SHP77 treated with DMSO at 0.1 percent for 48 hours (cell line): ENCODE results near the gene PDLIM3.
"Not testable (repeated sequence)": the region's sequence is repeated elsewhere in the genome, so short reads cannot be mapped to it uniquely, and the experiment has no call there.

Source experiments
- DNase-seq: peaks from one replicate; lab custom pipeline; 2025; lab: John Stamatoyannopoulos, UW

The PDLIM3 gene

DNA sequence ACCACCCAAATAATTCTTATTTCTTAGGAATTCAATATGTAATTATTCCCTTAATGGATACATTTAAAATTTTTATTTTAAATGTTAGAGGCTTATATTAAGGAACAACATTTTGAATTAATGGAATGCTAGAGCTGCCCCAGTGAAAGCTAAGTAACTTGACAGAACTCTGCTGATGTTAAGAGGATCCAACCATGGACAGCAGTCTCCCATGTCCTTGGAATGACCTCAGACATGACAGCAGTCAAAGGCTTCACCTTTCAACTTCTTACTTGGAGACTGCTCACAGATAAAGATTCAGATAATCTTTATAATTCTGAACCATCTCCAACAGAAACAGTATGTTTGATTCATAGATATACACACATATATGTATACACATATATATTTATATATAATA is 17.2 kb downstream of the PDLIM3 start:
- no peak for DNase-seq

DNA sequence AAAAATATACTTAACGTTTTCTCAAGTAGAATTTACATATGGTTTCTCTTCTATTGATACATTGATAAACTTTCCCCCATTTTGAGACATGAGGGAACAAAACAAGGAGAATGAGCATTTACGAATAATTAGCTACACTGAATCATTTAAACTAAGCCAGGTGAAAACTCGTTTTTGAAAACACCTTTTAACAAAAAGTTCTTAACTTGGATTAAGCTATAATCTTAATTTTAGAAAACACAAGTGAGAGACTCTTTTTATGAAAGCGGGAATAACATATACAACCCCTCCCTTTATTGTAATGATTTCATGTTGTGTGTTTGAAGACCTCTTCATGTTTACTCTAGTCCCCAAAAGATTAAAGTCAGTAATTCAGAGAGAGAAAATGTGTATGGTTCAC is 20.1 kb downstream of the PDLIM3 start:
- no peak for DNase-seq

DNA sequence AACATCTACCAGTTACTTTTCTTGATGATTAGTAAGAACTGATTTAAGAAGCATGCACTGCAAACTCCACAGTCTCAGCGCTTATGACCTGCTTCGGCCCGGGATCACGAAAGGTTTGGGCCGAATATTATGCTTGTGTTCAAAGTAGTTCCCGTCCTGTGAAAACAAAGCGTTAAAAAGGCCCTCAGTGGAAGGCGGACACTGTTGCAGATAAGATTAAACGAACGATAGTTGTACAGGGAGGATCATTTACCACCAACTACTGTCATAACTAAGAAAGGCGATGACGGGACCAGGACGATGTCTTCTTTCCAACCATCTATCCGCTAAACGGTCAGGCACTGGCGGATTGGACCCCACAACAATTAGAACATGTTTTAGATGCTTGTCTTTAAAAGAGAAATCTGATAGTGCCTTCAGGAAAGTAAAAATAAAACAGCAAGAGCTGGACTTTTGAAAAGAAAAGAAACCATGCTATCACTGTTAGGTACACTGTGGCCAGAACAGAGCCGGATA is 21.1 kb downstream of the PDLIM3 start:
- DNase-seq: no peak

DNA sequence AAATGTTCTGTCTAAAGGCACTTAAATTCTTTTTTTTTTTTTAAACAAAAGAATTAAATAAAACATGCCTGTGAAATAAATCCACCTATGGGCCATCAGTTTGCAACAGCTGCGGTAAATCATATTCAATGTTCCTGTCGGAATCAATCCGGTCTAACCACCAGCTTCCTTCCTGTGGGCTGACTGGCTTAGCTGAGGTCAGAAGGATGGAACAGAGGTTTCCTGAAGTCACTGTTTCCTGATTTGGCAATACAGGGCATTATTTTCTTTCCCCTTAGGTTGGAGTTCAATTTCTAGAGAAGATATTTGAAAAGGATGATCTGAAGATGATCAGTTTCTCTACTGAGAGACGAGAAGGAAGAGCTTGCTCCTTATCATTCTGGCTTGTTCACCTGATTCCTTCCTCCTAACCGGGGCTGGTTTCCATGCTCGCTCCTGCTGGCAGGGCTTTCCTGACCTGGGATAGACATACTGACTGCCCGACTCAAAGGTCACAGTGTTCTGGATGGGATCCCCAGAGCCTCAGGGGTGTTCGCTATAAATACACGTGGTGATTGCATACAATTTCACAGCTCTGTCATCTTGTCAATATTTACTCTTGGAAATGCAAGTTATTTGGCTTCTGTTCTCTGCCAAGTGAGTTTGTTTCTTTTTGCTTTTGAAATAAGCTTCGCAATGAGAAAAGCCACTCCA is 21.7 kb downstream of the PDLIM3 start:
- DNase-seq: no peak

DNA sequence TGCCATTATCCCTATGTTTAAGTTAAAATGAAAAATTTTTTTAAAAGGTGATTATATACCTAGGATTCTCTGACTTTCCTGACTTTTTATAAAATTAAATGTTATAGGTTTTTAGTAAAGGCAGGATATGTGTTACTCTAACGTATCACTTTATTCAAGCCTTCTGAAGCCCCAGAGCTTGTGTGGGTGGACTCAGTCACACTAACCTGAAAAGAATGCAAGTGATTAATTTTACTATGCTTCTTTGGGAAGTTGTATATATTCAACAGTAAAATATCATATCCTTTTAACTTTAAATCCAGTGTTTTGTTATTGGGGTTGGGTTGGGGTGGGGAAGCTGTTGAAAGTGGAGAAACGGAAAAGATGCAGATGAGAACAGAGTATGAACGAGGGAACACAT is 22.8 kb downstream of the PDLIM3 start:
- no peak for DNase-seq

DNA sequence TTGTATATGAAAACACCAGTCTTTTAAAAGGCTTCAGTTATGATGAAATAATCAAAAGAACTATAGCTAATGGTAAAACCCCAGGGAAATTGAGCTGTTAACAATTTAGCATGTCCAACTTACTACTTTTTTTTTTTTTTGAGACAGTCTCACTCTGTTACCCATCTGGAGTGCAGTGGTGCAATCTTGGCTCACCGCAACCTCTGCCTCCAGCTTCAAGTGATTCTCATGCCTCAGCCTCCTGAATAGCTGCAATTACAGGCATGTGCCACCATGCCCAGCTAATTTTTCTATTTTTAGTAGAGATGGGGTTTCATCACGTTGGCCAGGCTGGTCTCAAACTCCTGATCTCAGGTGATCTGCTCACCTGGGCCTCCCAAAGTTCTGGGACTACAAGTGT is 24.1 kb downstream of the PDLIM3 start:
- DNase-seq: not testable (repeated sequence)

DNA sequence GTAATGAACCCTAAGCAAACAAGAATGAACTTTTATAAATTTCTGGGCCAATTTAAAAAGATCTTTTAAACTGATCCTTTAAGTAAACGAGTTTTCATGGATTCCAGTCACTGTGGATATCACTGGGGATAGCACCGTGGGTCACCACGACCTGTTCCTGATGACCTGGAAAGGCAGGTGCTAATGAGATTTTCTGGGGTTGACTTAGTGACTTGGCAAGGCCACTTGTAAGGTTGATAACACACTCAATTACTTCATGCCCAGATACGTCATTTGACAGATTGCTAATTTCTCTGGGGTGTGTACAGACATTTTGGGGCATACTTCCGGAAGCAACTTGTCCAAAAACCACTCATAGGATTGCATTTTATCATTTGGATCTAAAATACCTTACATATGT is 24.5 kb downstream of the PDLIM3 start:
- no peak for DNase-seq

DNA sequence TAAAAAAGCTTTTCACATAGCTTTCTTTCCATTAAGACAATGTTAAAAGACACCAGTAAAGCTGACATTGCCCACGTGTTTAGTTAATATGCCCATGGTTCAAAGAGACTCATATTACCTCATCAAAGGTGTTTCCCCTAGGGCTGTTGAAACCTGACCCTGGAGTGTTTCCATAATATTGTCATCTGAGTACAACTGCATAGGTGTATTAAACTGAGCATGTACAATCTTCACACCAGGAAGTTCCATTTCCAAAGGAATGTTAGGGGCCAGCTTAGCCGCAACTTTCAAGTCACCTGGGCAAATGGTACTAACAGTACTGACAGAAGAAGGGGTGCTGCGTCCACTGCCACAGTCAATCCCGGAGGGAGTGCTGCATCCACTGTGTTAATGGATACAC is 27.1 kb downstream of the PDLIM3 start:
- DNase-seq: no peak

DNA sequence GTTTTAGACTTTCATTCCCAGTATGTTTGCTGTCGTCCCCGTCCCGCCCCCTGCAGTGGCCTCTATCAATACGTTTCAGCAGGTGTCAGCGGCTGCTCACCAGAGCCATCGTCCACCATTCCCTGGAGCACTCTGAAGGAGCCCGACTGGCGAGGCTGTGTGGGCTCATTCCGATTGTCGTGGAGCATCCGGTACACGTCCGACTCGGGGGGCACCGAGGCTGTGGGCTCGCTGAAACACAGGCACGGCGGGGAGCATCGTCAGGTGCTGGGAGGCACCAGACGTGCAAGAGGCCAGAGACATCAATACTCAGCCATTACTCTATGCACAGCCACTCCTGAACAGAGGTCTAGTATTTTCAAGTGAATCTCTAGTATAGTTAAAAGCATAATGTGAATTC is 28.9 kb downstream of the PDLIM3 start:
- DNase-seq: no peak

DNA sequence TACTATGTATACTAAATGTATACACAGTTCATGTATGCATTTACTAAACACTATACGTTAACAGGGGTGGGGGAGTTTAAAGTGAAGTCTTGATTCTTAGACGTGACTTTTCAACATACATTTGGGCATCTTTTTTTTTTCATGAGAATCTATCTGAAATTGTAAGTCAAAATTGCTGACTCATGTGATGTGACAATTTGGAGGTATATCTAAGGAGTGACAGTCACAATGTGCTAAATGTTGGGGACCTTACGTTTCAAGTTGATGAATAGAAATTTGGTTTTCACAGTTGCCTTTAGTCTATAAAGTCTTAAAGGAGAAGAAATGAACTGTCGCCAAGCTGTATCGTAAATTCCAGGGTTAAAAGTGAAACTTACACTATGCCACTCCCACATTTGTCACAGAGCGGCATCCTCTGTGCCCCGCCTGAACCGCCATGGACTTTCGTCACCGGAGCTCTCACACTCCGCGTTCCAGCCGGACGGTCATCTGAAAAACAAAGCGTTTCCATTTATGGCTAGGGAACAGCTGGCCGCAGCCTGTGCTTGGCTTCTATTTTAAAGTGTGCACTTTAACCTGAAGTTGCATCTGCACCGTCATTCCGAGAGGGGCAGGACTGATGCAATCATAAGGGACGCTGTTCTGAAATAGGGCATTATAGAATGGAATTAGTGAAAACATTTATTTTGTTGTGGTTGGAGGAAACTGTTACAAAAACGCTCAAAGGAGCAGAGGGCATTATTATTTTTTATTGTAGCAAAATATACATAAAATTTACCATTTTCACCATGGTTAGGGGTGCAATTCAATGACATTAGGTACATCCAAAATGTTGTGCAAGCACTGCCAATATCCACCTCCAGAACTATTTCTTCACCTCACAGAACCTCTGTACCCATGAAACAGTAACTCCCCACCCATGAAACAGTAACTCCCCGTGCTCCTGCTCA is 30.9 kb downstream of the PDLIM3 start:
- peak; percentile 74 for DNase-seq

DNA sequence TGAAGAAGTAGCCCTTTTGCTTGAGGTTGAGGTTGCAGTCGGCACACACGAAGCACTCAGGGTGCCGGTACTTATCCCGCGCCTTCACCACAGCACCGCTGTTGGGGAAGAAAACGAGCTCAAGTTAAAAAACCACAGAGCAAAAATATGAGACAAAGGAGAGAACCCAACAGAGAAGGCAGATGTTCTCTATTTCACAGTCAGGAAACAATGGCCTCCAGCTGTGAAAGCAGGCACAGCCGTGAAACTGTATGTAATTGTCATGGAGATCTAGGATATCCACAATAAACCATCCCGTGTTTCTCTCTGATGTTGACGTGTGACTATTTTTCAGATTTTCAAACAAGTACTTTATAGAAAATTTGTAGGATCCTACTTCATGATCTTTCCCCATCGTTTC is 32.9 kb downstream of the PDLIM3 start:
- DNase-seq: no peak

DNA sequence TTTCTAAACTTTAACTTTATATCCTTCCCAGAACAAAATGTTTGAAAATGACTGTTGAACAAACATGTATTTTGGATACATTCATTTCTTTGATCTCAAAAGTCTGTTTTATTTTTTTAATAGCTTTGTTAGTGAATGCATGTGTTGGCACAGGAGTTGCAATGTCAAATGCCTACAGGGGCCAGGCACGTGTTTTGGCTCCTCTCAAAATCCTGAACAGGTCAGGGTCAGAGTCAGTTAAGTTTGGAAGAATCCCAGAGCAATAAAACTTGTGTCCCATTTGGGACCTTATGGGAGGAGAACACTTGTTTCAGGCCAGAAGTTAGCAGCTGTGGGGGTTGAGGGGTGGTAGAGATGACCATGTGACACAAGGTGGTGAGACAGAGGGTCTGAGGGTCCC is 34.7 kb downstream of the PDLIM3 start:
- no peak for DNase-seq

DNA sequence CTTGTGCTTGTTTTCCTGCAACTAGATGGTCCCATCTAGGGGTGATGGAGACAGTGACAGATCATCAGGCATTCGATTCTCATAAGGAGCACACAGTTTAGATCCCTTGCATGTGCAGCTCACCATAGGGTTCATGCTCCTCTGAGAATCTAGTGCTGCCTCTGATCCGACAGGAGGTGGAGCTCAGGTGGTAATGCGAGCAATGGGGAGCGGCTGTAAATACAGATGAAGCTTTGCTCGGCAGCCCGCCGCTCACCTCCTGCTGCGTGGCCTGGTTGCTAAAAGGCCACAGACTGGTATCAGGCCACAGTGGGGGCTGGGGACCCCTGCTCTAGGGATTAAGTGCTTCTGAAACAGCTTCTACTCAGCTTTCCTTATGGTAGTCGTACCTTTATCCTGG is 35.3 kb downstream of the PDLIM3 start:
- DNase-seq: no peak

DNA sequence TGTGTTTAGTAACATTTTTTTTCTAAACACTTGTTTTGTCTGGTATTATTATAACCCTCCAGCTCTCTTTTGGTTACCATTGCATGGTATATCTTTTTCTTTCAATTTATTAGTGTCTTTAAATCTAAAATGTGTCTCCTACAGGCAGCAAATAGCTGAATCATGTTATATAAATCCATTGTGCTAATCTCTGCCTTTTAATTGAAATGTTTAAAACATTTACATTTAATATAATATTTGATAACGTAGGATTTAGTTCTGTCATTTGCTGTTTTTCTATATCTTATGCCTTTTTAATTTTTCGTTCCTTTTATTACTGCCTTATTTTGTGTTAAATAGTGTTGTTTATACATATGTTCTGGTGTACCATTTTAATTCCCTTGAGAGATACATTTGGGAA is 46.7 kb downstream of the PDLIM3 start:
- DNase-seq: no peak

DNA sequence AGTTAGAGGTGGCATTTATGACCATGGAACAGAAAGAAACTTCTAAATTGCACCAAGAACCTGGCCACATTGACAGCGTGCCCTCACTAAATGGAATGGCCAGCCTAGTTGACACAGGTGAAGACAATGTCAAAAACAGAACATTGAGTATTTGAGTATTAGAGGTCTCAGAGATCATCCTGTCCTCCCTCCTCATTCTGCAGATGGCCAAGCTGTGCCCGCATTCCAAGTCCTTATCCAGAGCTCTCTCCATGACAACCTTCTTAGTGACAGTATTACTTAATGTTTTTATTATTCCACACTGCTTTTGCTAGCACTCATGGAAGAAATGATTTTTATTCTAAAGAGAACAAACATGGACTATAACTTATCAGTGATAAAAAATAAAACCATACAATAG is 53.9 kb downstream of the PDLIM3 start:
- no peak for DNase-seq

DNA sequence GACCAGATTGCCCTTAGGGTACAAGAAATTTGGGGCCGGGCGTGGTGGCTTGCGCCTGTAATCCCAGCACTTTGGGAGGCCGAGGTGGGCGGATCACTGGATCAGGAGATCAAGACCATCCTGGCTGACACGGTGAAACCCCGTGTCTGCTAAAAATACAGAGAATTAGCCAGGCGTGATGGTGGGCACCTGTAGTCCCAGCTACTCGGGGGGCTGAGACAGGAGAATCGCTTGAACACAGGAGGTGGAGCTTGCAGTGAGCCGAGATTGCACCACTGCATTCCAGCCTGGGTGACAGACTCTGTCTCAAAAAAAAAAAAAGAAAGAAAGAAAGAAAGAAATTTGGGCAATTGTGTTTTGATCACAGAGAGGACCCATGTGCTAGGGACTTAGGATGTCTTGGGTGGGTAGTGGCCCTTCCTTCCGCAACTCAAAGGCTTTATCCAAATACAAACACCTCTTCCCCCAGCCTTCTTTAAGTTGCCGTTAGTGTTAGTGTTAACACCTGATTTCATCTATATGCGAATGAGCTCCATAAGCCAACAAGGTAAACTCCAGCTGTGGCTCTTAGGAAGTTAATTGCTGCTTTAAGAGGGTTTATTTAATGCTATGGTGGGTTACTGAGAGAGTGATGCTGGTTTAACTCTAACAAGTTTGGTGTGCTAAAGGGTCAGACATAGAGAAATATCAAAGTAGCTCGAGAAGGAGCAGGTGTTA is 55.1 kb downstream of the PDLIM3 start:
- no peak for DNase-seq

DNA sequence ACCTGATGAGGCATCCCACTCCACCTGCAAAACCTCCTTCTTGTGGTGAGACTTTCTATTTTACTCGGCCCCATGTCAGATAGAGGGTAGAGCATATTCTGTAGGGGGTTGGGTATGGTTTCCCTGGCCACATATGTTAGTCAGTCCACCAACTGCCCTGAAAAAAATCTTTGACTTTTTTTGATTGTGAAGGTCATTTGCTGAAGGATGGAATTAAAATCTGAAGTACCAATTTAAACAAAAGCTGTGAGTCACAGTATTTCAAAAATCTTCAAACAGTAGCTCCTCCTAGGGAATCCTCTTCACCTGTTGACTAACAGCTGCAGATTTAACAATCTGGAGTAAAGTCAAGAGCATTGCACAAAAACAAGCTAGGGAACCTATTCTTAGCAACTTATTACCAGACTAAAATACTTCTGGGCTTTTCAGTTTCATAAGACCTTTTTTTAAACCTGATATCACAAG is 55.8 kb downstream of the PDLIM3 start:
- DNase-seq: no peak

DNA sequence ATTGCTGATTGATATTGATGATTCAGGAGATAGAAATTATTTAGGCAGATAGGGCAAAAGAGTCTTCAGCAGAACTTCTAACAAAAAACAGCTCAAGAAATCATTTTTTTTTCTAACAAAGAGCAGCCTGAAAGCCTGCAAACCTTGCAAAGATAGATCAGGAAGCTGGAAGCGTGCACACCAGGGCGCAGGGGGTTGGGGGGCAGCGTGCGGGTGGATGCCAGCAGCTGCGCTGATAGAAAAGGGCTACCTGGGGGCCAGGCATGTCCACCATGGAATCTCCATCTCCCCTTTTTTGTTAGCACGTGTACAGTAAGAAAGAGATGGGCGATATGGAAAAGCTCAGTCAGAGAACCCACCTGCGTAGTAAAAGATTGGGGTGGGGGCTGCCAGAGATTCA is 62.1 kb downstream of the PDLIM3 start:
- DNase-seq: no peak

DNA sequence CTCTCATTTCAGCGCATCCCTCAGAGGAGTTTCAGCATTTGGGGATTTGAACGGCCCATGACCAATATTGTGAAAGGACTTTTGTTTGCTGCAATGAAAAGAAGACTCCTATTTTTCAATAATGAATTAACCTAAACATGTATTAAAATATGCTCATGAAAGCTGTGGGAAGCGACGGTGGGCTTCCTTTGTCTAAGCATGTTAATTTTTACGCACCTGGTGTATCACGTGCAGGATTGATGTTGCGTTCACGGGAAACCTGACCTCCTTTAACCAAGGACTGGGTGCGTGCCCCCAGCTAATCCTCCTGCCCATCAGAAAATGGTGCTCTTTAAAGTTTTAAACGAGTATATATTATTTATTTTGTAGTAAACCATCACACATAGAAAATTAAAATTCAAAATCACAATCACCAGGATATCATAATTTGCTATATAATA is 63.2 kb downstream of the PDLIM3 start:
- DNase-seq: no peak

DNA sequence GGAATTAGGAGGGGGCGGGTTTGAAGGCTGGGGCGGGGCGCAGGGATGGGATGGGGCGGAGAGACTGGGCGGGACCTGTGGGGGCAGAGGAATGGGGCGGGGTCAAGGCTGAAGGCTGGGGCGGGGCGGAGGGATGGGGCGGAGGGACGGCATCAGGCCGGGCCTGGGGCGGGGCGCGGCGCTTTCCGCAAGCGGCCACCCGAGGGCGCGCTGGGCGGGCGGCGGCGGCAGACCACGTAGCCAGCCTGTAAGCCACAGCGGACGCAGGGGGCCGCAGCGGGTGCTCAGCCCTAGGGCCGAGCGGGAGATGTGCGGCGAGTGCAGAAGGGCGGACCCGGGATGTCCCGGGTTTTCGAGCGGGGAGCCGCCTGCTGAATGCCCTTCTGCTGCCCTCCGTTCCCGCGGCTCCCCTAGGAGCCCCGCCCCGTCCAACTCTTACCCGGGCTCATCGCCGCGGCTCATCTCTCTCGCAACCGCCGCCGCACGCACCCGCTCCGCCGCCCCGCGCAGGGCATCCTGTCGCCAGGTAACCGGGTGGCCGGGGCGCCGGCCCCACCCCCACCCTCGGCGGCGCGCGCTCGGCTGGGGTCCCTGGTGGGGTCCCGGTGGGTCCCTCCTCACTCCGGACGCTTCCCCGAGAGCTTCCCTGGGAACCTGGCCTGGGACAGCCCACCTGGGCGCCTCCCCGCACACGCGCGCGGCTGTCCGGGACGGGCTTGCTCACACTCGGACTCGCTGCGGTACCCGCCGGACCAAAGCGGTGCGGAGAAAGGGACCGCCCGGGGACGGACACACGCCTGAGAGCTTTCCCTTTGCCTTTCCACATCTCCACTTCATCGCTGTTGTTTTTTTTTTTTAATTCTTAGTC is 63.8 kb downstream of the PDLIM3 start, which contains the start of gene CCDC110:
TSS of gene CCDC110 (minus strand) at position 499 of the 868 bp plus-strand sequence. CDS start at position 449, 50 bp downstream.
- peak; percentile 36 for DNase-seq

DNA sequence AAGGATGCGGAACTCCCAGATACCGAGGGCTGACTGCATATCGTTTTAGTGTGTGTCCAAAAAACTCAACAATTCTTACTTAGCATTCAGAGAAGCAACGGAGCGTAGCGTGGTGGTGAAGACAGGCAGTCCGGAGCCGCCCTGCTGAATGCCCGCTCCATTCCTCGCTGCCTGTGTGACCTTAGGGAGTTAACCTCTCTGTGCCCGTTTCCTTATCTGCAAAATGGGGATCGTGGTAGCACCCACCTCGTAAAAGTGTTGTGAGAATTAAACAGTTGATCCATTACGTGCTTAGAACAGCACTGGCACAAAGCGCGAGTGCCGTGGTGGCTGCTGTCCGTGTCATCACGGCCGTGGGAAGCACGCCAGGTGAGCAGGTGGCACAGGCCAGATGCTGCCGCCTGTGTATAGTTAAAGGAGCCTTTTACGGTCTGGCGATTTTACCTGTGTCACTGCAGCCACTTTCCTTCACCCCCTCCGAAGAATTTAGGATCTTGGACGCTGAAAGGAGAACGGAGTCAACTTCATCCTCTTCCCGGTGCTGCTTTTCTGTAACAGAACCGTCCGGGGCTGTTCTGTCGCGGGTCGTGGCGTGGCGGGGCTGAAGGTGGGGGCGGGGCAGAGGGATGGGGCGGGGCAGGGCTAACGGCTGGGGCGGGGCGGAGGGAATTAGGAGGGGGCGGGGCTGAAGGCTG is 64.7 kb downstream of the PDLIM3 start:
- no peak for DNase-seq
